Stimulated activated naive CD8-positive, alpha-beta T cell treated with anti-CD3 and anti-CD28 coated beads, Interleukin-15, amount 100 ng/mL, for 72 hours (primary cell): Measurements from ENCODE around the gene RAX.

ENCODE experiments used
- ATAC-seq: fragments of 150-1000 bp; cut with Tn5 transposase; 2 replicates; pipeline ENCODE4 v1.10.0; 2021; ENCODE audit warnings: mild to moderate bottlenecking, moderate library complexity
- DNase-seq, 2 donors: peaks; one replicate each; pipeline ENCODE4 v3.0.0; 2021 to 2022
- H3K27ac Mint-ChIP-seq, 2 donors: one replicate each; pipeline ENCODE4 v1.8.0; 2022; ENCODE audit warnings: mild to moderate bottlenecking in 2 of 2, mixed read lengths in 2 of 2, moderate library complexity in 2 of 2
- H3K27me3 Mint-ChIP-seq: one replicate; pipeline ENCODE4 v1.8.0; 2022; ENCODE audit warnings: mixed read lengths
- H3K4me1 Mint-ChIP-seq: one replicate; pipeline ENCODE4 v1.8.0; 2022; ENCODE audit warnings: mild to moderate bottlenecking, mixed read lengths
- H3K4me3 Mint-ChIP-seq, 2 donors: one replicate each; pipeline ENCODE4 v1.8.0; 2022; ENCODE audit warnings: mild to moderate bottlenecking in 2 of 2, mixed read lengths in 2 of 2, moderate library complexity in 1 of 2
- H3K9me3 Mint-ChIP-seq, 2 donors: one replicate each; pipeline ENCODE4 v1.8.0; 2022; ENCODE audit warnings: mixed read lengths in 2 of 2

The RAX gene

DNA sequence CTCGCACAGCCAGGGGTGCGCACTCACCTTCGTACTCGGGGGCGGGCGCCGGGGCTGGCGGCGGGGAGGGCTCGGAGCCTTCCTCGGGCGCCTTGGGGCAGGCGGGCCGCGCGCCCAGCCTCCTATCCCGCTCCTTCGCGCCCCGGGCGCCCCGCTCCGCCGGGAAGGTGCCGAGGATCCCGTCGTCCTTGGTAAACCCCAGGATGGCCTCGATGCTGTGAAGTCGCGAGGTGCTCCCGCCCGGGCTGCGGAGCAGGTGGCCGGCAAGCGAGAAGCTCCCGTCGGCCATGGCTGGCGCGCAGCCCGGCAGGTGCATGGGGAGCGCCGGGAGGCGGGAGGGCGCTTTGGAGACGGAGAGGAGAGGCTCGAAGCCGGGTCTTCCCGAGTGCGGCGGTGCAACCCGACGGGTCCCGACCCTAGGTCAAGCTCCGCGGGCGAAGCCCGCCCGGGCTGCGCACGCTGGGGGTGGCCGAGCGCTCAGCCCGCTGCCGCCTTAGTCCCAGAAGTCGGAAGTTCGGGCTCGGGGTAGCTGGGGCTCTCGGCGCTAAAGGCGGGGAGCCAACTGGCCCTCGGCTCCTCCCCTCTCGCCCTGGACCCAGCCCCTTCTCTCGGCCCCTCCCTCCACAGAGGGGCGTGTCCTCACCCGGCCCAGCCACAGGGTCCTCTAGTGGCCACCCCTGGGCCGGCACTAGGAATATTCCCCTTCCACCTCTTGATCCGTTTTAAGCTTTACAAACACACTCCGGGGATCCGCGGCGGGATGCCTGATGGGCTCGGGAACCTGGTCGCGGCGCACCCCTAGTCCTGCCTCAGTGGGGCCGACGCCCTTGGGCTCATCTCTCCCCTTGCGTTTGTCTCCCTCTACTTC, at the start of gene RAX:
TSS of gene RAX (minus strand) at position 564 of the 868 bp plus-strand sequence. CDS start at position 316, 248 bp downstream.
- peak; percentile 50 for ATAC-seq
- Mint-ChIP-seq H3K27ac (peak within 1 kb of the TSS in 1 of 2 donors; percentile 12), H3K9me3 (no peaks in the 10 kb centered on the region), H3K4me3 (peak within 1 kb of the TSS; percentile 53 to 70), H3K27me3 (peaks cover 93% of the 10 kb centered on the region), H3K4me1 (peaks cover 36% of the 10 kb centered on the region)
- DNase-seq = peak in 1 of 2 donors; percentile 42

DNA sequence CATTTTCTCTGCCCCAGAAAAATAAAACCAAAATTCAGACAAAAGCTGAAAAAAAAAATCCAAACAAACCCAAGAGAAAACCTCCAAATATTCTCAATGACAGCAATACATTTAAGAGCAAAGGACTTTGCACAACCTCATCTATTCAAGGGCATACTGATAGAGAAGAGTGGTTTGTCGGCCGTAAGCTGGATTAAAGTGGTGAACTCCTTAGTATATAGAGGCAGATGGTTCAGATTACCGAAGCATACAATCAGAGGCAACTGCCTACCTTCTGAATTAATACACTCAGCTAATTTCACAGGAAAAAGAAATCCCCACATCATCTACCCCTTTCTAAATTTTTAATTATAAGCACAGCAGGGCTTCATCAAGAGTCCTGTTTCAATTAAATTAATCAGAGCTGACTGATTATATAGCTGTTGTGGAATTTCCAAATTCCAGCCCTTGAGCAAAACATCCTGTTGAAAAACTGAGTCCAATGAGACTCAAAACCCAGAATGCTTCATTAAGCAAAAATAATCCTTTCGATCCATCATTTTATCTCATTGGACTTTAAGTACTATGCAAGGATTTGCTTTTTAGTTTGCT, 45.3 kb upstream of the RAX start, which contains the start of gene CPLX4:
TSS of gene CPLX4 (minus strand) at position 190 of the 591 bp plus-strand sequence. CDS start at position 3, 187 bp downstream.
- peaks cover 37% of the 10 kb centered on the region for H3K27me3 Mint-ChIP-seq
- no peaks in the 10 kb centered on the region for H3K9me3 Mint-ChIP-seq
- no peaks in the 10 kb centered on the region for H3K4me1 Mint-ChIP-seq
- H3K4me3 Mint-ChIP-seq = no peak within 1 kb of the TSS
- H3K27ac Mint-ChIP-seq = peak within 1 kb of the TSS in 1 of 2 donors; percentile 62
- ATAC-seq (no peak), DNase-seq (no peak)

DNA sequence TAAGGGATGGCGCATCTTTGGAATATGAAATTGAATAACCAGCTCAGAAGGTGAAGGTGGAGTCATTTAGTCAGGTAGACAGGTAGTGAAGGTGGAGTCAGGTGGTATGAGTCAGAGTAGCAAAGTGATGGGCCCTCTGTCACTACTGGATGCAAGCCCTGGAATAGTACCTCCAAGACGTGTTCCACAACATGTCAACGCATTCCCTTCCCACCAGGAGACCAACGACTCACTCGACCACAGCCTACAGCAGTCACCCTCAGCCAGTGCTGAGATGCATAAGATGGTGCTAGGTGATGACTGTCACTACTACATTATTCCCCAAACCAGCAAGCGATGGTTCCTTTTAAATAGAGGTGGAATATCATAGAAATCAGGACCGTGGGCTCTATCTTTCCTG, 38.4 kb upstream of the RAX start:
- DNase-seq (no peak), ATAC-seq (no peak)
- no peaks in the 10 kb centered on the region for H3K9me3 Mint-ChIP-seq
- H3K27me3 Mint-ChIP-seq = peaks cover 55% of the 10 kb centered on the region
- H3K4me1 Mint-ChIP-seq = peaks cover 8% of the 10 kb centered on the region
- no peak overlapping the region for H3K4me3 Mint-ChIP-seq
- no peak overlapping the region for H3K27ac Mint-ChIP-seq

DNA sequence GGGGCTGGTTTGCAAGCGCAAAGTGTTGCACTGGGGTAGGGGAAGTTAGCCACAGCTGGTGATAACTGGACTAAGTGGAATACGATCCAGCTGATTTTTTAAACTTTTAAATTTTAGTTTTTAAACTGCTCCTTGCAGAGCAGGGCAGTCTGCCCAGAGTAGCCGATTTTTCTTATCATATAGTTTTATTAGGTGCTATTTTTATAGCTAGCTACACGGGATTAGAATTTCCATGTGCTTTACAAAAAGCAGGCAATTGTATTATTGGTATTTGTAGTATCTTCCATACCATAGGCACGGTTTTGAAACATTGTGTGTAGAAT, 35.6 kb upstream of the RAX start:
- DNase-seq = no peak
- H3K27me3 Mint-ChIP-seq = peaks cover 63% of the 10 kb centered on the region
- peaks cover 8% of the 10 kb centered on the region for H3K4me1 Mint-ChIP-seq
- no peak overlapping the region for H3K27ac Mint-ChIP-seq
- no peaks in the 10 kb centered on the region for H3K9me3 Mint-ChIP-seq
- H3K4me3 Mint-ChIP-seq = peak overlapping the region; percentile 70 to 75
- no peak for ATAC-seq

DNA sequence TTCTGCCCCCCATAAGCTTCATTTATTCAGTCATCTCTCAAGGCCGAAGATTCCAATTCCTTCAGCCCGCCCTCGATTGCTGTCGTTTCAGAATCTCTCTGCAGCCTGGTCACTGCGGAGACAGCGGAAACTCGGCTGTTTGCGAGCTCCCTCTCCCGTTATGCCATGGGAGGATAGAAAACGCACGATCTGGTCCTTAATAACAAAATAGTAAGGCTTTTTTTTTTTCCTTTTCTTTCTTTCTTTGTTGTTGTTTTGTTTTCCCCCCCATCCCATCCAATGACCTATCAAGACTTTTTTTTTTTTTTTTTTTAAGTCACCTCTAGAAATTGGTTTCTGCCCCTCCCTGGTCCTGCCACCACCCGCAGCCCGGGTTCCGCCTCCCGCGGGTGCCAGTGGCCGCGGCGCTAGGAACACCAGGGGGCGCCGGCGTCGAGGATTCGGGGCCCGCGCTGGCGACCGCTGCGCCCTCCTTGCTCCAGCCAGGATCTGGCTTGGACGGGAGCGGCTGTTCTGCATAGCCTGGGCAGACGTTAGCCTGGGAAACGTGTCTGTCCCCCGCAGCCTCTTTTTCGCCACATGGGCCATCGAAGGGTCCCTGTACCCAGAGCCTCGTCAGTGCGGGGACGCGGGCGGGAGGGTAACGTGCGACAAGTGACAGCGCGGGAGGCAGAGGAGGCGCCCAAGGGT, 35.1 kb upstream of the RAX start:
- DNase-seq (peak; percentile 70 to 74), ATAC-seq (peak; percentile 90)
- no peaks in the 10 kb centered on the region for H3K9me3 Mint-ChIP-seq
- no peak overlapping the region for H3K27ac Mint-ChIP-seq
- H3K27me3 Mint-ChIP-seq = peaks cover 63% of the 10 kb centered on the region
- H3K4me3 Mint-ChIP-seq = peak overlapping the region; percentile 70 to 75
- H3K4me1 Mint-ChIP-seq = peaks cover 8% of the 10 kb centered on the region

DNA sequence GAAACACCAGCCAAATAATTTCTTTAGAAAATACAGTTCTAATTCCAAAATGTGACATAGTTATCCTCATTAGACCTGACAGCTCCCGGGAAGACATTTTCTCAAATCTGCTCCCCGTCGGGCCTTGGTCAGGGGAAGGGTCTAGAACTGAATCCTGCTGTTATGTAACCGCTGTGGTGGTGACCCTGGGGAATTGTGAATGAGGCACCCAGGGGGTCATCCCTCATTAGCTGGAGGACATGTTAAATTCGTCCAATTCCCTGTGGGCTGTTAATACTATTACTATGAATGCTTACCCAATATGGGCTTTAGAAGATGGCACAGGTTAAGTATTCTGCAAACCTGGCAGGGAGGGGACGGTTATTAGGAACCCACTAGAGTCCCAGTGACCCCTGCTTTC, 33.4 kb upstream of the RAX start:
- peaks cover 58% of the 10 kb centered on the region for H3K27me3 Mint-ChIP-seq
- H3K9me3 Mint-ChIP-seq = no peaks in the 10 kb centered on the region
- peaks cover 8% of the 10 kb centered on the region for H3K4me1 Mint-ChIP-seq
- no peak overlapping the region for H3K27ac Mint-ChIP-seq
- no peak overlapping the region for H3K4me3 Mint-ChIP-seq
- ATAC-seq = no peak
- DNase-seq = no peak

DNA sequence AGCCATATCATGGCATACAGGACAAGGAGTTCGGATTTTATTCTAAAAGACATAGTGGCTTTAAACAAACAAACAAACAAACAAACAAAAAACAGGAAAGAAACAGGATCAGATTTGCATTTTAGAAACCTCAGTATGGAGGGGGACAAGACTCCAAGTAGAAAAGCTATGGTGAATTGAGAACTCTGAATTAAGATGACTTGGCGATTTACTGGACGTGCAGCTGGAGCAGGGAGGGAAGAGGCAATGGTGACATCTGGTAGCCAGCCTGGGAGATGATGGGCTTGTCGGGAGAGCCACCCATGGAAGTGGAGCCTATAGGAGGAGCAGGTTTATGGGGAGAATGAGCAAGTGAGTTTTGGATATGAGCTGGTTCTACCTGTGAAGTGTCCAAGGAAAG, 32.0 kb upstream of the RAX start:
- DNase-seq (no peak), ATAC-seq (no peak)
- H3K27me3 Mint-ChIP-seq = peaks cover 52% of the 10 kb centered on the region
- H3K9me3 Mint-ChIP-seq = no peaks in the 10 kb centered on the region
- peaks cover 8% of the 10 kb centered on the region for H3K4me1 Mint-ChIP-seq
- H3K4me3 Mint-ChIP-seq = no peak overlapping the region
- no peak overlapping the region for H3K27ac Mint-ChIP-seq

DNA sequence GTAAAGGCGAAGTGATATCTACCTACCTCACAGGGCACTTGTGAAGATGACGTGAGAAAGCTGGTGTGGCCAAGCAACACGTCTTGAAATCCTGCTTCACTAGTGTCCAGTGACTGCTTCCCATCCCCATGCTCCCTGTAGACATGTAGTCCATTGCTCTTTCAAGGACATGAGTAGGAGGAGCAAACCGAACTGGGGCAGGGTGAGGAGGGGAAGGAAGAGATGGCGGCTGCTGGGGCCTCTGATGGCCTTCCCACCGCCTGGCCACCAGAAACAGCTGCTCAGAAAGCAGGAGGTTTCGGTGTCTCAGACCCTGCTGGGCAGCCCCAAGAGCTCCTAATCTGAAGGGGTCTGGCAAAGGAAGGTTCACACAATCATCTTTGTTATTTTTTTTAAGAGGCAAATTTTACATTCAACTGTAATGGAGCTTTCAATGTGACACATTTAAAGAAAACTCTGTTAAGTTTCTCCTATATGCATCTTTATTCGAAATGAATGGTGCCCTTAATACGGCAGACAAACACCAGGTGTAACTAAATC, 30.5 kb upstream of the RAX start:
- Mint-ChIP-seq H3K27ac (no peak overlapping the region), H3K4me3 (no peak overlapping the region), H3K27me3 (peaks cover 44% of the 10 kb centered on the region), H3K4me1 (peaks cover 8% of the 10 kb centered on the region), H3K9me3 (no peaks in the 10 kb centered on the region)
- DNase-seq = no peak
- no peak for ATAC-seq

DNA sequence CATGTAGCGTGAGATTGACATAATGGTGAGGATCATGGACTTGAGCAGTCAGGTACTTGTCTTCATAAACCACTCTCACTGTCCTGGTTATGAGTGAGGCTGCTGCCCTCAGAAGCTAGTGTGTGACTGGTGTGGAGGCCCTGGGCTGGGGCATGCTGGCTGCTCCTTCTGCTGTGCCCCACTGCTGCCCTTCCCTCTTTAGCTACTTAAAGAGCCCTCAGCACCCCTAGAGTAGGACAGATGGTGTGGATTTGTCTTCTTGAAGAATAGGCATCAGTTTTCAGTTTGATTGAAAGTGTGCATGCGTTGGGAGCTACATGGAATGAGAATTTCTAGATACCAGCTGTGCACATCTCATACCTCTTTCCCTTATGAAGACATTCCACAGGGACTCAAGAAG, 29.8 kb upstream of the RAX start:
- Mint-ChIP-seq H3K4me1 (peaks cover under 1% of the 10 kb centered on the region), H3K4me3 (no peak overlapping the region), H3K27ac (no peak overlapping the region), H3K27me3 (peaks cover 44% of the 10 kb centered on the region), H3K9me3 (no peaks in the 10 kb centered on the region)
- no peak for DNase-seq
- no peak for ATAC-seq

DNA sequence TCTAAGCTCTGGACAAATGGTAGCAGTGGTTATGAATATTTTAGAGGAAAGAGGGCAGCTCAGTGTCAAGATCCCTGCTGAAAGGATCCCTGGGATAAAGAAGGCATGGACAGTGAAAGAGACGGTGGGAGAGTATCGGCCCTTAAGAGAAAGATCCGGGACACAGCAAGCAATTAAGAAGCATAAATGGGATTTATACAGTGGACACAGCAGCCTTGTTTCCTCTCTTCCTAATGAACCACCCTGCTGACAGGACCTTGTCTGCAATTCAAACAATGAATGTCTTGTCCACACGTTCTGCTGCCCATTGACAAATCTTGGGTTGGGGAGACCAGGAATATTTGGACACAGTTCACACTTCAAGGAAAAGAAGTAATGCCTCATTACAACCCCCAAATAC, 28.7 kb upstream of the RAX start:
- H3K9me3 Mint-ChIP-seq = no peaks in the 10 kb centered on the region
- no peak overlapping the region for H3K4me3 Mint-ChIP-seq
- ATAC-seq (no peak), DNase-seq (no peak)
- H3K4me1 Mint-ChIP-seq = no peaks in the 10 kb centered on the region
- H3K27ac Mint-ChIP-seq = no peak overlapping the region
- H3K27me3 Mint-ChIP-seq = peaks cover 40% of the 10 kb centered on the region

DNA sequence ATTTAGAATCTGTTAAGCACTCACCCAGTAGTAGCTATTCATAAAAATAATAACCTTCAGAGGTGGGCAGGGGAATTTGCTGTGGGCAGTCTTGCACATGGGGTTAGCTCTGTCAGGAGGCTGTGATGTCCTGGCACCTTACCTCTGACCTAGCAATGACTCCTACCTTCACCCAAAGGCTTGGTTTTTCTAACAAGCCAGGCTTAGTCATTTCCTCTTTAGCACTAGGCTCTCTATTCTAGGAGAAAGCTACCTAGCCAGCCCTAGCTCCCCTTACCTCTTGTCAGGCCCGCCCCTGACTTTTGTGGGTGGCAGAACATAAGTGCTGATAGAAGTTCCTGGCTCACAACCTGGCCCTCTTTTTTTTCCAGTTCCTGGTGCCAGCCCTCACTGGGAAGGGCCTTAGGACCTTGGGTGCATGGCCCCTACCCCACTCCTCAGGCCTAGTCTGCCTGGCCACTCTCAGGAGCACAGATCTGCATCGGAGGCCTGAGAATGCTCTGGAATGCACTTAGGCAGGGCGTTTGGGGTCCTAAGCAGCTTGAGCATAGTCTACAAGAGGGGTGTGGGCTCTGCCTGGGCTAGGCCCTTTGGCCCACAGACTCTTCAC, 27.5 kb upstream of the RAX start:
- ATAC-seq = peak; percentile 90
- H3K4me3 Mint-ChIP-seq = no peak overlapping the region
- peaks cover 37% of the 10 kb centered on the region for H3K27me3 Mint-ChIP-seq
- H3K4me1 Mint-ChIP-seq = no peaks in the 10 kb centered on the region
- DNase-seq = peak in 1 of 2 donors; percentile 13
- H3K9me3 Mint-ChIP-seq = no peaks in the 10 kb centered on the region
- no peak overlapping the region for H3K27ac Mint-ChIP-seq

DNA sequence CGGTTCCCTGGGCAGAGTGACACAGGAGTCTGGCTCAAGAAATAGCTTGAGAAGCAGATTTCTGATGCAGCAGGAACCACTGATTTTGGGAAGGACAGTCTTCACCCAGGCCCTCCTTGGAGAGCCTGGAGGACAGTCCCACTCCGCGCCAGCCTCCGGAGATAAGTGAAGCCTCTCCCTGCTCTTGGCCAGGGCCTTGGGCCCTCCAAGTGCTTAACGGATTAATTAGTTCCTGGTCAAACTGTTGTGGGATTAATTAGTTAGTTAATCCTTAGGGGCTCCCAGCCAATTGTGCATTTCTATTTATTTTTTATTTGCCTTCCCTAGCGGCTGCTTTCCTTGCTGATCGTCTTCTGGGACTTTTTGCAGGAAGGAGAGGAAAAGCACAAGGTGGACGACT, 25.6 kb upstream of the RAX start:
- H3K27me3 Mint-ChIP-seq = peaks cover 42% of the 10 kb centered on the region
- H3K27ac Mint-ChIP-seq = no peak overlapping the region
- no peak overlapping the region for H3K4me3 Mint-ChIP-seq
- H3K9me3 Mint-ChIP-seq = no peaks in the 10 kb centered on the region
- H3K4me1 Mint-ChIP-seq = no peaks in the 10 kb centered on the region
- no peak for ATAC-seq
- DNase-seq = no peak

DNA sequence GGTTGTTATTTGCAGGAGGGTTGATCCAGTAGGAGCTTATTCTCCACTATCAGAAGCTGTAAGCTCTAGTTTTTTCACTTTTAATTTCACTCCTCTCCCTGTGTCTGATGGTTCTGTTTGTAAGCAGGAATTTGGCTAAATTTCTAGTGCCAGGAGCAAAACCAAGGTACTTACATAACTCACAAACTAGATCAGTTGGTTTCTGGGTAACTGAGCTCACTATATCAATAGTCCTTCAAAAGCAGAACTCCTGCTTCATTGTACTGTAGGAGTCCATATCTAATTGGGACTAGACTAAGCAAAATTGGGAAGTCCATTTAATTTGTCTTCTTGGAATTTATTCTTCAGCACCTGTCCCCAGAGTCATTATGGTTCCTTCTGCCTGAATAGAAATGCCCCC, 20.1 kb upstream of the RAX start:
- ATAC-seq (no peak), DNase-seq (no peak)
- Mint-ChIP-seq H3K4me1 (no peaks in the 10 kb centered on the region), H3K27ac (no peak overlapping the region), H3K9me3 (no peaks in the 10 kb centered on the region), H3K4me3 (no peak overlapping the region), H3K27me3 (peaks cover 55% of the 10 kb centered on the region)

DNA sequence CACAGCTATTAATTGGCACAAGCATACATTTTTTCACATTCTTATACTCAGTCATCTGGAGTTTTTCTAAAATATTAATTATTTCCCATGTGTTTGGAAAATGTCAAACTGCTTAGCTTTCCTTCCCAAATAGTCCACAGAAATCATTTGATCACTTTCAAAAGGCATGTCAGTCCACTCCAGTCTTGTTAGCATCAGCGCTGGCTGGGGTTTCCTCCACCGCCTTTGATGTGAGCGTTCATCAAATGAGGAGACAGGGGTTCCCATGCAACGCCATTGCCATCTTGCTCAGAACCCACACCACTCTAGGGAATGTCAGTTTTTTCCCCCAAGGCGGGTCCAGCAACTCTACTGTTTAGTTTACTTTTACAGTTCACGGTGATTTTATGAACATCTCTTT, 13.1 kb upstream of the RAX start:
- no peak for ATAC-seq

DNA sequence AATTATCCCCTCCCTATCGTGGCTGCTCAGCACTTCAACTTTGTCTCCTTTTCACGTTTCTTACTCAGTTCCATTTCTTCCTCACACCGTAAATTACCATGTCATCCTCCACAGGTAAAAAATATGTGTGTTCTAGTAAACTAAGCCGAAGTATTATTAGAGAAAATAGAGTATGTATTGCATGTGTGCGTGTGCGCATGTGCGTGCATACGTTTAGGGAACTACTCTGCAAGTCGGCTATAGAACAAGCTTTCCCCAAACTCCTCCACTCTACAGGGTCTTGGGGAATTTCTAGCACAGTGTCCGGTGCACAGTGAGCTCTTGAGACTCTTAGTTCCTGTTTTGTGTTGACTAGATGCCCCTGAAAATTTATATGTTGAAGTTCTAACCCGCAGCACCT, 9.1 kb upstream of the RAX start:
- Mint-ChIP-seq H3K9me3 (no peaks in the 10 kb centered on the region), H3K4me3 (no peak overlapping the region), H3K4me1 (no peaks in the 10 kb centered on the region), H3K27ac (no peak overlapping the region), H3K27me3 (peaks cover 79% of the 10 kb centered on the region)
- DNase-seq (no peak), ATAC-seq (no peak)

More for the DNA sequence above, 13.1 kb upstream of the RAX start:
- Mint-ChIP-seq H3K4me3 (no peak overlapping the region), H3K27me3 (peaks cover 52% of the 10 kb centered on the region), H3K27ac (no peak overlapping the region), H3K9me3 (no peaks in the 10 kb centered on the region), H3K4me1 (no peaks in the 10 kb centered on the region)
- DNase-seq = no peak
